Measurements from ENCODE around the gene REM2.

Gene REM2

DNA sequence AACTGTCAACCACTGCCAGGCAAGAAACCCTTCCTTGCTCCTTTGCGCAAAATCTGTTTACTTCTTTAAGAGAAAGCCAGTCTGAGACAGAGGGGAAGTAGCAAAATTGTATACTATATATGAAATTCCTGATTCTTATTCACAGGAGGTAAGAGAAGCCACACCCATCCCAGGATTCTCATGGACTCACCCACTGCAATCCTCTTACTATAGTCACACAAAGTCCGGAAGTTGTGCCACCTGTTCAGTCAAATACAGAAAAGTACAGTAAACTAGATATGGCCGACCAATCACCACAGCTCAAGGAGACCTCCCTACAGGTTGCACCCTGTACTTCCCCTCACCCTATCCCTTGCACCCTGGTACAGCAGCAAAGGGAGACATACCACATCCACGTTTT is 43.3 kb downstream of the REM2 start:
- H3K79me2 ChIP-seq (ENCODE audit: low read length), result peaks cover 15% of the 10 kb centered on the region
- peaks cover 5% of the 10 kb centered on the region; the same call in 1 of the 2 replicates for H3F3A ChIP-seq (ENCODE audit: insufficient read depth, low read length)
- TF ChIP-seq CTCF (IDR thresholded peaks at IDR 0.05; ENCODE audit: low read length) (no peak), EZH2 (optimal IDR thresholded peaks at IDR 0.05; ENCODE audit: low read depth, low read length) (no peak), EZH2phosphoT487 (IDR thresholded peaks at IDR 0.05; ENCODE audit: low read length) (no peak)
- H3K4me1 ChIP-seq (ENCODE audit: low read length), result 0 out of 2 replicates have a peak, but pooled peaks cover 3% of the 10 kb centered on the region
- H3K27me3 ChIP-seq (replicated peaks; ENCODE audit: insufficient read depth, low read length), result no peaks in the 10 kb centered on the region
- H3K27ac ChIP-seq (ENCODE audit: low read length), result no peak overlapping the region
- no peak overlapping the region for H3K9ac ChIP-seq (ENCODE audit: low read length)
- H3K9me3 ChIP-seq (replicated peaks; ENCODE audit: insufficient read depth, low read length), result no peaks in the 10 kb centered on the region
- H3K4me3 ChIP-seq (ENCODE audit: low read length), result no peak overlapping the region
- DNase-seq, result no peak
- H3K36me3 ChIP-seq (replicated peaks; ENCODE audit: insufficient read depth, low read length), result no peaks in the 10 kb centered on the region
- no peaks in the 10 kb centered on the region for H3K9me2 ChIP-seq (replicated peaks; ENCODE audit: insufficient read depth, low read length)
- H4K20me1 ChIP-seq (ENCODE audit: insufficient read depth, low read length), result no peaks in the 10 kb centered on the region
- H2AFZ ChIP-seq (ENCODE audit: low read length), result no peak overlapping the region
- no peak overlapping the region for H3K4me2 ChIP-seq (ENCODE audit: low read depth, low read length)

GRCh38 chr14:22928237-22929103 is 45.4 kb downstream of the REM2 start:
- Histone ChIP-seq H3K4me2 (ENCODE audit: low read depth, low read length) (peak overlapping the region; percentile 83), H2AFZ (ENCODE audit: low read length) (peak overlapping the region; percentile 67; the same call in 1 of the 2 replicates), H3K4me3 (ENCODE audit: low read length) (peak overlapping the region; percentile 93), H3K79me2 (ENCODE audit: low read length) (peaks cover 15% of the 10 kb centered on the region), H3K9ac (ENCODE audit: low read length) (peak overlapping the region; percentile 93), H3K36me3 (replicated peaks; ENCODE audit: insufficient read depth, low read length) (no peaks in the 10 kb centered on the region), H3K9me2 (replicated peaks; ENCODE audit: insufficient read depth, low read length) (no peaks in the 10 kb centered on the region), H4K20me1 (ENCODE audit: insufficient read depth, low read length) (no peaks in the 10 kb centered on the region), H3K27ac (ENCODE audit: low read length) (peak overlapping the region; percentile 67), H3F3A (ENCODE audit: insufficient read depth, low read length) (peaks cover 5% of the 10 kb centered on the region; the same call in 1 of the 2 replicates), H3K4me1 (ENCODE audit: low read length) (0 out of 2 replicates have a peak, but pooled peaks cover 3% of the 10 kb centered on the region), H3K9me3 (replicated peaks; ENCODE audit: insufficient read depth, low read length) (no peaks in the 10 kb centered on the region), H3K27me3 (replicated peaks; ENCODE audit: insufficient read depth, low read length) (no peaks in the 10 kb centered on the region)
- no peak for TF ChIP-seq CTCF (IDR thresholded peaks at IDR 0.05; ENCODE audit: low read length)
- no peak for TF ChIP-seq EZH2phosphoT487 (IDR thresholded peaks at IDR 0.05; ENCODE audit: low read length)
- no peak for TF ChIP-seq EZH2 (optimal IDR thresholded peaks at IDR 0.05; ENCODE audit: low read depth, low read length)
- DNase-seq, result no peak

DNA sequence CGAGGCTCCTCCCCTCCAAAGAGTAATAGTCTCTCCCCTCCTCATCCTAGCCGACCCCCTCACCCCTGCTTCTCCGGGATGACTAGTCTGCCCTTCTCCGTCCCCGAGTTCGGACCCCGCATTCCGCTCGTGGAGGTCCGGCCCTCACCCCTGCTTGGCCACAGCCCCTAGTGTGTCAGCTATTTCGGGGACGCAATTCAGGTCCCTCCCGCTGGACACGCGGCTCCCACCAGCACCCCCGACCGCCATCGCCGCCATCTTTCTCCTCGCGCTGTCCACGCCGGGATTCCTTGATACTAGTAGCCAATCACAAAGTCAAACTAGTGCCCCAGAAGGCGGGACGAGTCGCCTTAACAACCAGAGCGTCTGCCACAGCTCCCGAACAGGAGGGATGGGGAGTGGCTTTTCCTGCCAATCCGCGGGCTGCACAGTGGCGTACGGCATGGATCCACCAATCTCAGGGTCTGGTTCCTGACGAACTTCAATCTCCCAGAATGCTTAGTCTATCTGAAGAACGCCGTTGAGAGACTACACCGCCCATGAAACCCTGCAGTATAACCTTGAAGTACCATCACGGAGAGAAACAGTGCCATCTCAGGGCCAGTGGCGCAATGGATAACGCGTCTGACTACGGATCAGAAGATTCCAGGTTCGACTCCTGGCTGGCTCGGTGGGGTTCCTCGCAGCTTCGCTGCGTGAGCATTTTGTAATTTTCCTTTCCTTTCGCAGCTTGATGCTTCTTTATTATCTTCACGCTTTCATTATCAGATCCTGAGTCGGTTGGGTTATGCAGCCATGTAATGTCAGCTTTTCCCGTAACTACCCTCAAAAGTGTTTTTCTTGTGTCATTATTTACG is 46.3 kb downstream of the REM2 start, which contains the start of gene PRMT5:
TSS of gene PRMT5 (minus strand) at position 273 of the 857 bp plus-strand sequence. CDS start at position 258, 15 bp downstream.
- Histone ChIP-seq H4K20me1 (ENCODE audit: insufficient read depth, low read length) (no peaks in the 10 kb centered on the region), H3K9me3 (replicated peaks; ENCODE audit: insufficient read depth, low read length) (no peaks in the 10 kb centered on the region), H3F3A (ENCODE audit: insufficient read depth, low read length) (peaks cover 5% of the 10 kb centered on the region; the same call in 1 of the 2 replicates), H3K4me3 (ENCODE audit: low read length) (peak within 1 kb of the TSS; percentile 93), H3K4me2 (ENCODE audit: low read depth, low read length) (peak within 1 kb of the TSS; percentile 83), H3K27me3 (replicated peaks; ENCODE audit: insufficient read depth, low read length) (no peaks in the 10 kb centered on the region), H3K79me2 (ENCODE audit: low read length) (peaks cover 15% of the 10 kb centered on the region), H2AFZ (ENCODE audit: low read length) (peak within 1 kb of the TSS; percentile 67), H3K4me1 (ENCODE audit: low read length) (0 out of 2 replicates have a peak, but pooled peaks cover 3% of the 10 kb centered on the region), H3K9ac (ENCODE audit: low read length) (peak within 1 kb of the TSS; percentile 93), H3K9me2 (replicated peaks; ENCODE audit: insufficient read depth, low read length) (no peaks in the 10 kb centered on the region), H3K36me3 (replicated peaks; ENCODE audit: insufficient read depth, low read length) (no peaks in the 10 kb centered on the region), H3K27ac (ENCODE audit: low read length) (peak within 1 kb of the TSS; percentile 67)
- no peak for TF ChIP-seq EZH2 (optimal IDR thresholded peaks at IDR 0.05; ENCODE audit: low read depth, low read length)
- TF ChIP-seq EZH2phosphoT487 (IDR thresholded peaks at IDR 0.05; ENCODE audit: low read length), result no peak
- TF ChIP-seq CTCF (IDR thresholded peaks at IDR 0.05; ENCODE audit: low read length), result no peak
- DNase-seq, result peak; percentile 96
